Fibroblast of the aortic adventitia (primary cell): ENCODE results near the gene UPK3A. TPM values are rescaled to one million over a fixed set of nuclear protein-coding genes. Genes with fewer than 3 reads are reported as not detected.
"Not testable (repeated sequence)": the region's sequence is repeated elsewhere in the genome, so short reads cannot be mapped to it uniquely, and the experiment has no call there.

Source experiments
- DNase-seq: peaks from one replicate; pipeline ENCODE4 v3.0.0-alpha.2; 2010; ENCODE audit warnings: low read depth
- H3K4me3 ChIP-seq: 2 replicates; pipeline ENCODE4 v1.5.1; 2011; ENCODE audit warnings: low read depth, mild to moderate bottlenecking, control low read depth, low read length, moderate library complexity
- total RNA-seq: library from RNA; depleted of rRNA; stranded (reverse); fragments of >200 nt; gene quantifications from 2 replicates; pipeline ENCODE4 v1.2.3, GENCODE V29; 2012; ENCODE audit warnings: low replicate concordance
- TF ChIP-seq, protein P1 (sequence below): IDR thresholded peaks from 2 replicates; pipeline ENCODE4 v1.5.1; 2011; ENCODE audit warnings: mild to moderate bottlenecking, low read length, control low read depth, inconsistent platforms; ENCODE audit not compliant: insufficient read depth

The UPK3A gene
- total RNA-seq, 1 donor = not detected

DNA sequence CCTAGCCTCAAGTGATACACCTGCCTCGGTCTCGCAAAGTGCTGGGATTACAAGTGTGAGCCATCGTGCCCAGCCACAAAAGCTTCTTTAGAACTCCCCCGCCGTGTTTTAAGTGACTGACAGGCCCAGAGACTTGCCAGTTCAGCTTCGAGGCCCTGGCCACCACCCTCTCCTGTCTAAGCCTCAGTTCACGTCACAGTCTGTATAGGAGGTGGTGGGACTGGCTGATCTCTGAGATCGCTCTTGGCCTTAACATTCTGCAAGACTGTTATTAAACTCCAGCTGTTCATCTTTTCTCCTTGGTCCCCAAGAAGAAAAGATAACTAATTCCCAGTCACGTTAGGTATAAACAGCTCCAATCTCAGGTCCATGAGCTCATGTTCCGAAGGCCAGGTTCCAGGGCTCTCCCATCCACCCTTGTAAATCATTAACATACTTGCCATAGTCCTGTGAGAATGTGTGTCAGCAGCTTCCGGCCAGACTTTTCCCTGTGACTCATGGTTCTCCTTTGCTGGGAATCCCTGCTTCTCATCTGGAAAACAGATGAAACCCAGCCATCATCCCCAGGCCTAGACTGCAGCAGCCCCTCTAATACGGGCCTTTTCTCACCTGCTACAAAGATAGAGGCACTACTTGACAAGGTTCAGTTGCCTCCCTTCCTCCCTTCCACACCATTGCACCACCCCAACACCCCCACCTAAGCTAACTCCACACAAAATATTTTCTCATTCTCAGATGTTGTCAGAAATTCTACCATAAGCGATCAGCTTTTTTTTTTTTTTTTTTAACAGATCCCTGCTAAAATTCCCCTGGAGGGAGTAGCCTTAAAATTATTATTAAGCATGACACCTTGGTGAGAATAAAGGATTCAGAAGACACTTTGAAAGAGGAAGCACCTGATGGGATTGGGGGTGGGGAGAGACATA, 38.4 kb upstream of the UPK3A start:
- H3K4me3 ChIP-seq = no peak overlapping the region
- DNase-seq = peak; percentile 93
- TF ChIP-seq, protein P1, sequence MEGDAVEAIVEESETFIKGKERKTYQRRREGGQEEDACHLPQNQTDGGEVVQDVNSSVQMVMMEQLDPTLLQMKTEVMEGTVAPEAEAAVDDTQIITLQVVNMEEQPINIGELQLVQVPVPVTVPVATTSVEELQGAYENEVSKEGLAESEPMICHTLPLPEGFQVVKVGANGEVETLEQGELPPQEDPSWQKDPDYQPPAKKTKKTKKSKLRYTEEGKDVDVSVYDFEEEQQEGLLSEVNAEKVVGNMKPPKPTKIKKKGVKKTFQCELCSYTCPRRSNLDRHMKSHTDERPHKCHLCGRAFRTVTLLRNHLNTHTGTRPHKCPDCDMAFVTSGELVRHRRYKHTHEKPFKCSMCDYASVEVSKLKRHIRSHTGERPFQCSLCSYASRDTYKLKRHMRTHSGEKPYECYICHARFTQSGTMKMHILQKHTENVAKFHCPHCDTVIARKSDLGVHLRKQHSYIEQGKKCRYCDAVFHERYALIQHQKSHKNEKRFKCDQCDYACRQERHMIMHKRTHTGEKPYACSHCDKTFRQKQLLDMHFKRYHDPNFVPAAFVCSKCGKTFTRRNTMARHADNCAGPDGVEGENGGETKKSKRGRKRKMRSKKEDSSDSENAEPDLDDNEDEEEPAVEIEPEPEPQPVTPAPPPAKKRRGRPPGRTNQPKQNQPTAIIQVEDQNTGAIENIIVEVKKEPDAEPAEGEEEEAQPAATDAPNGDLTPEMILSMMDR = no peak

DNA sequence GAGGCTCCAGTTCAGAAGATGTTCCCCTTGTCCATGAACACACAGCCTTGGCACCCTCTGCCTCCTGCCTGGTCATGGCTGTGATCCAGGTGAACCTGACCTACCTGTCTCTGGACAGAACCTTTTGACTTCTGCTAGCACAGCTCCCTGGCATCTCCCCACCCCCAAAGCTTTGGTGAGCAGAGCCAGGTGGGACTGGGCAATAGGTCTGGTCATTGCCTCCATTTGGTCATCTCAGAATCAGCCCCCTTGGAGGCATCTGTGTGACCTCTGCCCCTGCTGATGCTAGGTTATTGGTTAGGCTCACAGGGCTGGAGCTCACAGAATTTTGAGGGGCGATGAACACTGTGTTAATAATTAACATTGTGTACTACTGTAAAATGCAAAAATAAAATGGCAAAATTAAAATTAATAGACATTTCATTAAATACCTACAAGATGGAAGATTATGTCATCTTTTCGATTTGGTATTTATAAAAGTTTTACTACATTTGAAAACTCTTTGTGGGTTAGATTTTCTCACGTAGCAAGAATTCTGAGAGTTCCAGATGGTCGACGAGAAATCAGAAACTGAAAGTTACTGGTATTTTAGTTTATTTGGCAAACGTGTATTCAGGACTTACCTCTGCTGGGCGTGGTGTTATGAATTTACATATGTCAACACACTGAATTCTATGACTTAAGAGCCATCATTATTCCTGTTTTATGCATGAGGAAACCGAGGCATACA, 35.8 kb upstream of the UPK3A start:
- no peak for DNase-seq
- TF ChIP-seq, protein P1 = no peak
- no peak overlapping the region for H3K4me3 ChIP-seq

DNA sequence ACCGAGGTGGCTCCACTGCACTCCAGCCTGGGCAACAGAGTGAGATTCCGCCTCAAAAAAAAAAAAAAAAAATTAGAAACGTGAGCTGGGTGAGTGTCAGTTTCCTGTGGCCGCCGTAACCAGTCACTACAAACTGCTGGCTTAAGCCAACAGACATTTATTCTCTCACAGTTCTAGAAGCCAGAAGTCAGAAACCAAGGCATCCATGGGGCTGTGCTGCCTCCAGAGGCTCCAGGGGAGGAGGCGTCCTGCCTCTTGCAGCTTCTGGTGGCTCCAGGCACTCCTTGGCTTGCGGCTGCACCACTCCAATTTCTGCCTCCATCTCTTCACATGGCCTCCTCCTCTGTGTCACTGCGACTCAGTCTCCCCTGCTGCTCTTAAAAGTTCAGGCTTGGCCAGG, 32.9 kb upstream of the UPK3A start:
- no peak for DNase-seq
- H3K4me3 ChIP-seq = no peak overlapping the region
- TF ChIP-seq, protein P1 = no peak

DNA sequence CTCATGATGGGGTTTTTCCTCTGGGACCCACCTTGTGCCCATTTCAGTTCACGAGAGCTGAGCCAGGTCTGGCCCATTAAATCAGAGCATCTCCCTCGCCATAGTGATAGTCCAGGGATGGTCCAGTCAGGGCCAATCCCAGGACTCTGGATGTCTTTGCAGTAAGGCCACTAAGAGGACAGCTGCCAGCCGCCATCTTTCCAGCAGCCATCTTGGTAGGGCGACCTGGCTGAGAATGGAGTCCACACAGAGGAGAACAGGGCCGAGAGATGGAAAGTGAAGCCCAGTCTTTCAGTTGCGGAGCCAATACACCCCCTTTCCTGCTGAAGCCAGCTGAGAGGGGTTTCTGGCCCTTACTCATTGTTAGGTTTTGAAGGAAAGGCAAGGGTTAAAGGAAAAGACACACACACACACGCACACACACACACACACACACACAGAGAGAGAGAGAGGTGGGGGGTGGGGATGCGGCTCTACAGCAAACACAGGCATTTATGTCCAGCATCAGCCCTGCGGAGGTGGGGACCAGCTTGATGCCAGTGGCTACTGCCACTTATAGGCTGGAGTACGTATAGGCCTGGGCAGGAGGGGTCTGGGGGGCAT, 31.6 kb upstream of the UPK3A start:
- TF ChIP-seq, protein P1 = no peak
- DNase-seq = no peak
- H3K4me3 ChIP-seq = no peak overlapping the region

DNA sequence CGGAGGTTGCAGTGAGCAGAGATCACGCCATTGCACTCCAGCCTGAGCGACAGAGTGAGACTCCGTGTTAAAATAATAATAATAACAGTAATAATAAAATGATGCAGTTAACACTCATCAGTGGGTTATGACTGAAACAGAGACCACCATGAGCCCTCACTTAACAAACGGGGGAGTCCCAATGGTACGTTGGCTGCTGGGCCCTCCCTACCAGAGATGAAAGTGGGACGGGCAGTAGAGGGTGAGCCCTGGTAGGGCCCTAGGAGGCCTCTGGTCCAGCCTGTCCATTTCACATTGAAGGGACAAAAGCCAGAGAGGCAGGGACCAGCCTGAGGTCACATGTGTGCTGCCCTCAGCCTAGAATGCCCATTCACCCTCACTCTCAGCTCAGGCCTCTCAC, 30.4 kb upstream of the UPK3A start:
- TF ChIP-seq, protein P1 = no peak
- no peak overlapping the region for H3K4me3 ChIP-seq
- DNase-seq = no peak

DNA sequence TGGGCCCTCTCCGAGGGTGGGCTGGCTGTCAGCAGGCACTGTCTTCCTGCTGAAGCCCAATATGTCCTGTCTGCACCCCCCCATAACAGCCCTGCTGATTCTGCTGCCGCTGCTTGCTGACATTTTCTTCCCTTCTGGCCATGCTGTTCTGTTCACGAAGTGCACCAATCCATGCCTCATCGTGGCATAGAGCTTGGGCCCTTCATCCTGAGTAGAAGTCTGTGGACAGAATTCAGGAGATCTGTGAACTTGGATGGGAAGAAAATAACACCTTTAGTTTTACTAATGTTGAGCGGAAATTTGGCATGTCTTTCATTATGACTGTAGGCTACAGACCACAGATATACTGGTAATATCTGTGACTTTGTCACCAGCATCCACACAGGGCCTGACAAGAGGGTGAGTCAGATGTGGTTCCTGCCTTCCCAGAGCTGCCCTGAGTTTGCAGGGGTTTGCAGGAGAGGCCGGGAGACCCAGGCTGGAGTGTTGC, 29.9 kb upstream of the UPK3A start:
- TF ChIP-seq, protein P1 = no peak
- DNase-seq = no peak

DNA sequence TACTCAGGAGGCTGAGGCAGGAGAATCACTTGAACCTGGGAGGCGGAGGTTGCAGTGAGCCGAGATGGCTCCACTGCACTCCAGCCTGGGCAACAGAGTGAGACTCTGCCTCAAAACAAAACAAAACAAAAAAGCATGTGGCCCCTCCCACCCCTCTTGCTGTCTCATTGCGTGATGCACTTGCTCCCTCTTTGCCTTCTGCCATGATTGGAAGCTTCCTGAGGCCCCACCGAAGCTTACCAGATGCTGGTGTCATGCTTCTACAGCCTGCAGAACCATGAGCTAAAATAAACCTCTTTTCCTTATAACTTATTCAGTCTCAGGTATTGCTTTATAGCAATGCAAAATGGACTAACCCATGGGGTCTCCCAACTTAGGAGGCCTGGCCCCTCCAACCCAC, 26.8 kb upstream of the UPK3A start:
- H3K4me3 ChIP-seq, DNase-seq: not testable (repeated sequence)

More for the DNA sequence above, 29.9 kb upstream of the UPK3A start:
- no peak overlapping the region for H3K4me3 ChIP-seq
